IPS-NIHi7 (cell line): ENCODE results near the gene PTPRO.
"Not testable (repeated sequence)": the region's sequence is repeated elsewhere in the genome, so short reads cannot be mapped to it uniquely, and the experiment has no call there.

ENCODE experiments used
- DNase-seq: peaks from one replicate; pipeline ENCODE4 v3.0.0; 2012; ENCODE audit warnings: mixed read lengths; ENCODE audit errors: extremely low spot score

The PTPRO gene

GRCh38 chr12:15603474-15604085 is 281.3 kb downstream of the PTPRO start:
- DNase-seq: no peak

GRCh38 chr12:15605881-15606590 is 283.7 kb downstream of the PTPRO start:
- DNase-seq: no peak

GRCh38 chr12:15608406-15608805 is 286.1 kb downstream of the PTPRO start:
- no peak for DNase-seq

GRCh38 chr12:15608941-15609340 is 286.6 kb downstream of the PTPRO start:
- no peak for DNase-seq

GRCh38 chr12:15613981-15614380 is 291.7 kb downstream of the PTPRO start:
- DNase-seq: no peak

- not testable (repeated sequence) for DNase-seq
These were observed 294.2 kb downstream of the PTPRO start for GRCh38 chr12:15616495-15616894.

GRCh38 chr12:15620741-15621539 is 298.6 kb downstream of the PTPRO start:
- DNase-seq: no peak

GRCh38 chr12:15625075-15625474 is 302.8 kb downstream of the PTPRO start:
- DNase-seq: no peak

- DNase-seq: no peak
These were observed 306.0 kb downstream of the PTPRO start for GRCh38 chr12:15627995-15628945.

GRCh38 chr12:15629108-15629507 is 306.8 kb downstream of the PTPRO start:
- peak; percentile 35 for DNase-seq

- DNase-seq: no peak
These were observed 307.5 kb downstream of the PTPRO start for GRCh38 chr12:15629761-15630160.

- DNase-seq: no peak
These were observed 308.9 kb downstream of the PTPRO start for GRCh38 chr12:15631007-15631715.

- DNase-seq: no peak
These were observed 310.4 kb downstream of the PTPRO start for GRCh38 chr12:15632708-15633107.

- no peak for DNase-seq
These were observed 310.9 kb downstream of the PTPRO start for GRCh38 chr12:15633201-15633600.

GRCh38 chr12:15634010-15634683 is 311.8 kb downstream of the PTPRO start:
- no peak for DNase-seq

GRCh38 chr12:15636060-15636890 is 314.0 kb downstream of the PTPRO start:
- no peak for DNase-seq

GRCh38 chr12:15638231-15638630 is 315.9 kb downstream of the PTPRO start:
- no peak for DNase-seq

GRCh38 chr12:15644700-15645099 is 322.4 kb downstream of the PTPRO start:
- DNase-seq: no peak

- DNase-seq: no peak
These were observed 324.3 kb downstream of the PTPRO start for GRCh38 chr12:15646581-15646980.
